IPS-18a (cell line): ENCODE measurements around the gene NPPA.

ENCODE experiments used
- H3K27ac ChIP-seq: one replicate; pipeline ENCODE4 v1.5.1; 2013; ENCODE audit warnings: low read length
- H3K27me3 ChIP-seq: one replicate; pipeline ENCODE4 v1.6.1; 2013; ENCODE audit warnings: mild to moderate bottlenecking, low read length; ENCODE audit not compliant: control insufficient read depth, insufficient read depth
- H3K36me3 ChIP-seq: one replicate; pipeline ENCODE4 v1.6.1; 2013; ENCODE audit warnings: low read depth, low read length; ENCODE audit not compliant: control insufficient read depth
- H3K4me1 ChIP-seq: one replicate; pipeline ENCODE4 v1.6.1; 2013; ENCODE audit warnings: low read depth, low read length; ENCODE audit not compliant: control insufficient read depth
- H3K4me3 ChIP-seq: one replicate; pipeline ENCODE4 v1.5.1; 2013; ENCODE audit warnings: low read length
- H3K9ac ChIP-seq: one replicate; pipeline ENCODE4 v1.6.1; 2013; ENCODE audit warnings: mild to moderate bottlenecking, low read length, moderate library complexity
- H3K9me3 ChIP-seq: one replicate; pipeline ENCODE4 v1.6.1; 2013; ENCODE audit warnings: low read depth, low read length; ENCODE audit not compliant: control insufficient read depth

NPPA gene

GRCh38 chr1:11855430-11855829, 7.8 kb upstream of the NPPA start:
- Histone ChIP-seq H3K9ac (no peak overlapping the region), H3K4me3 (no peak overlapping the region), H3K27ac (no peak overlapping the region), H3K9me3 (no peaks in the 10 kb centered on the region), H3K27me3 (peaks cover 28% of the 10 kb centered on the region), H3K36me3 (no peaks in the 10 kb centered on the region), H3K4me1 (no peaks in the 10 kb centered on the region)

- Histone ChIP-seq H3K9ac (no peak overlapping the region), H3K4me1 (no peaks in the 10 kb centered on the region), H3K9me3 (no peaks in the 10 kb centered on the region), H3K36me3 (no peaks in the 10 kb centered on the region), H3K4me3 (no peak overlapping the region), H3K27me3 (peaks cover 23% of the 10 kb centered on the region), H3K27ac (no peak overlapping the region)
These were observed 6.9 kb upstream of the NPPA start for GRCh38 chr1:11854519-11854918.

- Histone ChIP-seq H3K4me1 (no peaks in the 10 kb centered on the region), H3K36me3 (no peaks in the 10 kb centered on the region), H3K27ac (no peak overlapping the region), H3K9me3 (no peaks in the 10 kb centered on the region), H3K27me3 (no peaks in the 10 kb centered on the region), H3K4me3 (no peak overlapping the region), H3K9ac (no peak overlapping the region)
These were observed 3.6 kb upstream of the NPPA start for GRCh38 chr1:11851180-11851579.

GRCh38 chr1:11850156-11850555, 2.6 kb upstream of the NPPA start:
- Histone ChIP-seq H3K4me1 (no peaks in the 10 kb centered on the region), H3K27me3 (no peaks in the 10 kb centered on the region), H3K9ac (no peak overlapping the region), H3K27ac (no peak overlapping the region), H3K9me3 (no peaks in the 10 kb centered on the region), H3K4me3 (no peak overlapping the region), H3K36me3 (no peaks in the 10 kb centered on the region)

GRCh38 chr1:11848373-11848700, 754 bp upstream of the NPPA start:
- H3K27me3 ChIP-seq, result no peaks in the 10 kb centered on the region
- H3K36me3 ChIP-seq, result peaks cover 10% of the 10 kb centered on the region
- no peaks in the 10 kb centered on the region for H3K4me1 ChIP-seq
- no peak overlapping the region for H3K9ac ChIP-seq
- H3K4me3 ChIP-seq, result no peak overlapping the region
- no peak overlapping the region for H3K27ac ChIP-seq
- no peaks in the 10 kb centered on the region for H3K9me3 ChIP-seq

- no peak overlapping the region for H3K9ac ChIP-seq
- no peak overlapping the region for H3K4me3 ChIP-seq
- H3K9me3 ChIP-seq, result no peaks in the 10 kb centered on the region
- H3K4me1 ChIP-seq, result no peaks in the 10 kb centered on the region
- peaks cover 28% of the 10 kb centered on the region for H3K36me3 ChIP-seq
- no peak overlapping the region for H3K27ac ChIP-seq
- H3K27me3 ChIP-seq, result no peaks in the 10 kb centered on the region
These were observed 1.8 kb downstream of the NPPA start for GRCh38 chr1:11845641-11846335.

- H3K9ac ChIP-seq, result no peak overlapping the region
- no peak overlapping the region for H3K27ac ChIP-seq
- H3K4me1 ChIP-seq, result no peaks in the 10 kb centered on the region
- H3K27me3 ChIP-seq, result no peaks in the 10 kb centered on the region
- H3K4me3 ChIP-seq, result no peak overlapping the region
- H3K9me3 ChIP-seq, result no peaks in the 10 kb centered on the region
- H3K36me3 ChIP-seq, result peaks cover 58% of the 10 kb centered on the region
These were observed 5.2 kb downstream of the NPPA start for GRCh38 chr1:11842154-11843041.

GRCh38 chr1:11841245-11842153, 6.1 kb downstream of the NPPA start:
- Histone ChIP-seq H3K27ac (no peak overlapping the region), H3K4me3 (no peak overlapping the region), H3K36me3 (peaks cover 67% of the 10 kb centered on the region), H3K9me3 (no peaks in the 10 kb centered on the region), H3K27me3 (no peaks in the 10 kb centered on the region), H3K9ac (no peak overlapping the region), H3K4me1 (no peaks in the 10 kb centered on the region)

GRCh38 chr1:11839727-11840705, 7.6 kb downstream of the NPPA start:
- Histone ChIP-seq H3K36me3 (peaks cover 82% of the 10 kb centered on the region), H3K9me3 (no peaks in the 10 kb centered on the region), H3K27ac (no peak overlapping the region), H3K9ac (no peak overlapping the region), H3K27me3 (no peaks in the 10 kb centered on the region), H3K4me1 (no peaks in the 10 kb centered on the region), H3K4me3 (no peak overlapping the region)

GRCh38 chr1:11838349-11839272, 9.0 kb downstream of the NPPA start:
- Histone ChIP-seq H3K27ac (no peak overlapping the region), H3K9ac (no peak overlapping the region), H3K27me3 (no peaks in the 10 kb centered on the region), H3K9me3 (no peaks in the 10 kb centered on the region), H3K4me1 (no peaks in the 10 kb centered on the region), H3K4me3 (no peak overlapping the region), H3K36me3 (peaks cover 87% of the 10 kb centered on the region)
